ENCODE data around the gene SYAP1. TPM values are rescaled to one million over a fixed set of nuclear protein-coding genes. Genes with fewer than 3 reads are reported as not detected.

The SYAP1 gene, protein sequence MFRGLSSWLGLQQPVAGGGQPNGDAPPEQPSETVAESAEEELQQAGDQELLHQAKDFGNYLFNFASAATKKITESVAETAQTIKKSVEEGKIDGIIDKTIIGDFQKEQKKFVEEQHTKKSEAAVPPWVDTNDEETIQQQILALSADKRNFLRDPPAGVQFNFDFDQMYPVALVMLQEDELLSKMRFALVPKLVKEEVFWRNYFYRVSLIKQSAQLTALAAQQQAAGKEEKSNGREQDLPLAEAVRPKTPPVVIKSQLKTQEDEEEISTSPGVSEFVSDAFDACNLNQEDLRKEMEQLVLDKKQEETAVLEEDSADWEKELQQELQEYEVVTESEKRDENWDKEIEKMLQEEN
- total RNA-seq (2022; extraction: Qiagen RNA extraction): 19.8 to 20.9 TPM (median 20.4 TPM) in 5 replicates

DNA sequence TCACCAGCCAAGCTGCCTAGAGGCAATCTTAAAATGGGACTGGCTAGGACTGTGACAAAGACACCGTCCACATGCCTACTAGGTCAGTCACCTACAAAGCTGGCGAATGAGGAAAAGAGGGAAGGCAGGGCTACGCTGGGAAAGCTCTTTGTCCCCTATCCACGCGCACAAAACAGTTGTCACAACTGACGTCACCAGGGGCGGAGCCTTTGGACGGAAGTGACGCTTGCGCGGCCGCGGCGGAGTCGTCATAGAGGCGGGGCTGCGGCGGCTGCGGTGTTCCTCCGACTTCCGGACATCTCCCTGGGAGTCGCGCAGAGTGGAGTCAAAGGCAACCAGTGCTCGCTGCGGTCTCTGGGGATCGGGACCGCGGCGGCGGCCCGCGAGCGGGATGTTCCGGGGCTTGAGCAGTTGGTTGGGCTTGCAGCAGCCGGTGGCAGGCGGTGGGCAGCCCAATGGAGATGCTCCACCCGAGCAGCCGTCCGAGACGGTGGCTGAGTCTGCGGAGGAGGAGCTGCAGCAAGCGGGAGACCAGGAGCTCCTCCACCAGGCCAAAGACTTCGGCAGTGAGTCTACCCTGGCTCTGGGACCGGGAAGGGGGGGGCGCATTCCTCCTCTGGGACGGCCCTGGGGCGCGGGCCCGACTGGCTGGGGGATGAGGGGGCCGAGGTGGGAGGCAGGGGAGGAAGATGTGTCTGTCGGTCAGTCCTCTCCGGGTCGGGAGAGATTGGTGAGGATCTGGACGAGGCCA is at the start of gene SYAP1:
Gene SYAP1, plus strand, starts transcription at position 279 of the 751 bp plus-strand sequence. Its CDS starts 113 bp downstream, at position 392.

DNA sequence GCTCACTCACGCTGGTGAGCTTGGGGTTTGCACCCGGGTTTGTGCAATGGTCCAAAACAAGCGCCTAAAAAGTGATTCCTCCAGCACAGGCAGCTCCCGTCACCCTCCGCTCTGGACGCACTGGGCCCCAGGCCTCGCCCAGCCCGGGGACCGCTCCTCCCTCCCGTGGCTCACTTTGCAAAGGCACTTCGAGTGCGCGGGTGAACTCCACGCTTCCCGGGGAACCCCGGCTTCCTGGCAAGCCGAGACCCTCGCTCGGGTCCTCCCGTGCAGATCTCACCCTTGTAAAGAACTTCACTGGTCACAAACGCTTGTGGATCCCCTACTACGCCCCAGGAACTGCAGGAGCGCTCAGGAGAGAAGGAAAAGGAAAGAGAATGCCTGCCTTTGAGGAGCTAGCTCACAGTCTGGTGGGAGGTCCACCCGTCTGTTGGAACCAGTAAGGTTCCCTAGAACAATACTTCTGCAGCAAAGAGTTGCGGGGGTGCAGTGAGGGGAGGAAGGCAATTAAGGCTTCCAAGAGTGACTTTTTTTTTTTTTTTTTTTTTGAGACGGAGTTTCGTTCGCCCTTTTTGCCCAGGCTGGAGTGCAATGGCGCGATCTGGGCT is 6.8 kb upstream of the SYAP1 start, which contains the start of gene CTPS2:
Gene CTPS2, minus strand, starts transcription at position 122 of the 608 bp plus-strand sequence. CDS start 9,767 bp downstream, outside the sequence.

DNA sequence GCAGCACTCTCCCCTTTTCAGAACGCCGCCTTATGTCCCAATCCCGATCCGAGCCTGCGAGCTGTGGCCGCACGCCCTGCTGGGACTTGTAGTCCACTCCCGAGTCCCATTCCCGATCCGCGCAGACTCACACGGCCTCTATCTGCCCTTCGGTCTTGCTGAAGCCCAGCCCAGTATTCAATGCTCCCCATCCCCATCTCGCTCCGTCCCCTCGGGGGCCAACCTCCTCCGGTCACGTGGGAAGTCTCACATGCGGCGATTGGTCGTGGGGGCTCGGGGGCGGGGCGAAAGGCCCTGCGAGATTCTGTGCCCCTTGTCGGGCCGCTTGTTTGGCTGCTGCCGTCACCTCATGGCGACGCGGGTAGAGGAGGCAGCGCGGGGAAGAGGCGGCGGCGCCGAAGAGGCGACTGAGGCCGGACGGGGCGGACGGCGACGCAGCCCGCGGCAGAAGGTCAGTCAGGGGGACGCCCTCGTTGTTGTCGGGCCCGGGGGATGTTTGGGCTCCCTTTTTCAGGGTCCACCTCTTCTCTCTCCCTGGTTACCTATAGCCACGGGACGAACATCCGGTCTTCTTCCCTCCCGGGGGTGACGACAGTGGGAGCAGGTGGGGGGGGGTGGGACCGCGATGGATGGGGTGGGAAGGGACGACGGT is 66.9 kb downstream of the SYAP1 start, which contains the start of gene TXLNG:
Gene TXLNG, plus strand, starts transcription at position 328 of the 652 bp plus-strand sequence. Its CDS starts 22 bp downstream, at position 350.

Other genes starting within 250 kb of the SYAP1 start
- not detected in 5 replicates for gene S100G, start 69.5 kb upstream of the SYAP1 start, total RNA-seq (2022; extraction: Qiagen RNA extraction)
- gene CTPS2, start 6.9 kb upstream of the SYAP1 start, total RNA-seq (2022; extraction: Qiagen RNA extraction): 9.7 to 11.9 TPM (median 10.2 TPM) in 5 replicates
- 12.9 to 16.2 TPM (median 14.4 TPM) in 5 replicates for gene TXLNG, start 66.9 kb downstream of the SYAP1 start, total RNA-seq (2022; extraction: Qiagen RNA extraction)
- 158 to 186 TPM (median 162 TPM) in 5 replicates for gene RBBP7, start 150.8 kb downstream of the SYAP1 start, total RNA-seq (2022; extraction: Qiagen RNA extraction)
- 0.73 to 1.8 TPM (median 1.3 TPM) in 5 replicates for gene REPS2, start 227.0 kb downstream of the SYAP1 start, total RNA-seq (2022; extraction: Qiagen RNA extraction)